Activated CD4-positive, alpha-beta T cell treated with anti-CD3 and anti-CD28 coated beads for 36 hours (primary cell): ENCODE measurements around the gene WRNIP1. TPM values are rescaled to one million over a fixed set of nuclear protein-coding genes. Genes with fewer than 3 reads are reported as not detected.
"Not testable (repeated sequence)": the region's sequence is repeated elsewhere in the genome, so short reads cannot be mapped to it uniquely, and the experiment has no call there.

Source experiments
- ATAC-seq: fragments of 200-7000 bp; cut with Tn5 transposase; one replicate; pipeline ENCODE4 v1.10.0; 2021; ENCODE audit warnings: mild to moderate bottlenecking, moderate library complexity
- CTCF ChIA-PET: fragments of 350-600 bp; sonication (Branson Sonifier 250); formaldehyde crosslinking; loops from one replicate; lab custom pipeline; 2021; ENCODE audit warnings: antibody characterized with exemption; lab: Charles Lee
- POLR2A ChIA-PET: fragments of 350-600 bp; sonication (Branson Sonifier 250); formaldehyde crosslinking; loops from one replicate; lab custom pipeline; 2021; ENCODE audit warnings: antibody characterized with exemption, inconsistent platforms; lab: Charles Lee
- DNase-seq: peaks from one replicate; pipeline ENCODE4 v3.0.0-alpha.2; 2020
- H3K27ac Mint-ChIP-seq: one replicate; pipeline ENCODE4 v1.8.0; 2021; ENCODE audit warnings: mixed read lengths
- H3K27me3 Mint-ChIP-seq: one replicate; pipeline ENCODE4 v1.8.0; 2021; ENCODE audit warnings: mixed read lengths
- H3K36me3 Mint-ChIP-seq: one replicate; pipeline ENCODE4 v1.8.0; 2021; ENCODE audit warnings: low read depth, mixed read lengths
- H3K4me1 Mint-ChIP-seq: one replicate; pipeline ENCODE4 v1.8.0; 2021; ENCODE audit warnings: mixed read lengths
- H3K4me3 Mint-ChIP-seq: one replicate; pipeline ENCODE4 v1.8.0; 2021; ENCODE audit warnings: mild to moderate bottlenecking, moderate library complexity, mixed read lengths
- H3K9me3 Mint-ChIP-seq: one replicate; pipeline ENCODE4 v1.8.0; 2021; ENCODE audit warnings: low read depth, mixed read lengths
- intact Hi-C, 2 experiments: fragments of 100-400 bp; cut with DNase I in 1 of 2; cut with micrococcal nuclease in 1 of 2; formaldehyde crosslinking; loops; one replicate each; pipeline versions ENCODE4 v1.14.2 to v1.15.1; 2022 to 2024; cut with DNase I, micrococcal nuclease
- total RNA-seq, 2 experiments: library from RNA; stranded (reverse); gene quantifications; one replicate each; pipeline ENCODE4 v1.2.3, GENCODE V29; 2021

The WRNIP1 gene
- total RNA-seq, 2 experiments from 2014 or later, result 41.6 to 42.3 TPM

GRCh38 chr6:2793534-2794151 lies 28.4 kb downstream of the WRNIP1 start:
- intact Hi-C loops, result loop anchor here (2.0 to 5.0 kb wide), 4 partner anchors 119 to 264 kb away; no protein-coding TSS in a partner anchor

GRCh38 chr6:2794171-2794730 lies 29.1 kb downstream of the WRNIP1 start:
- ATAC-seq, result no peak
- Mint-ChIP-seq H3K4me1 (peaks cover 40% of the 10 kb centered on the region), H3K4me3 (no peak overlapping the region)

More at GRCh38 chr6:2793534-2794151, 28.4 kb downstream of the WRNIP1 start:
- Mint-ChIP-seq H3K9me3 (peaks cover 2% of the 10 kb centered on the region), H3K36me3 (peaks cover 3% of the 10 kb centered on the region), H3K27ac (peak overlapping the region; percentile 93), H3K4me1 (peaks cover 44% of the 10 kb centered on the region), H3K27me3 (no peaks in the 10 kb centered on the region), H3K4me3 (peak overlapping the region; percentile 10)
- peak; percentile 64 for DNase-seq
- CTCF ChIA-PET, result interaction anchor here (0.8 to 1.6 kb wide), 6 partner anchors 24 to 118 kb away, joined by 3 to 9 read pairs (median 4); no protein-coding TSS in a partner anchor
- peak; percentile 68 for ATAC-seq
- POLR2A ChIA-PET, result interaction anchor here (0.6 to 1.4 kb wide), 9 partner anchors 25 to 196 kb away, joined by 3 to 11 read pairs (median 4); partner anchors contain the start of gene WRNIP1

GRCh38 chr6:2795162-2795561 lies 30.0 kb downstream of the WRNIP1 start:
- POLR2A ChIA-PET, result no interaction called here
- CTCF ChIA-PET, result interaction anchor here (1.2 kb wide), 1 partner anchor 137 kb away, joined by 5 read pairs; no protein-coding TSS in a partner anchor
- peaks cover 47% of the 10 kb centered on the region for H3K4me1 Mint-ChIP-seq
- no peak for ATAC-seq
- no peak for DNase-seq
- intact Hi-C loops, result no loop called here
- no peaks in the 10 kb centered on the region for H3K27me3 Mint-ChIP-seq
- no peak overlapping the region for H3K4me3 Mint-ChIP-seq
- H3K36me3 Mint-ChIP-seq, result peaks cover 2% of the 10 kb centered on the region
- peaks cover 2% of the 10 kb centered on the region for H3K9me3 Mint-ChIP-seq
- H3K27ac Mint-ChIP-seq, result no peak overlapping the region

More at GRCh38 chr6:2794171-2794730, 29.1 kb downstream of the WRNIP1 start:
- ChIA-PET POLR2A (interaction anchor here (1.1 to 1.4 kb wide), 4 partner anchors 45 to 195 kb away, joined by 4 to 11 read pairs (median 9); no protein-coding TSS in a partner anchor), CTCF (interaction anchor here (0.5 to 1.6 kb wide), 6 partner anchors 23 to 117 kb away, joined by 3 to 9 read pairs (median 4); no protein-coding TSS in a partner anchor)
- Mint-ChIP-seq H3K27ac (peak overlapping the region; percentile 93), H3K9me3 (peaks cover 2% of the 10 kb centered on the region), H3K27me3 (no peaks in the 10 kb centered on the region), H3K36me3 (no peaks in the 10 kb centered on the region)
- no peak for DNase-seq
- intact Hi-C loops, result loop anchor here in 1 of 2 experiments (5.0 kb wide), 2 partner anchors 118 to 263 kb away; no protein-coding TSS in a partner anchor

GRCh38 chr6:2795956-2796355 lies 30.8 kb downstream of the WRNIP1 start:
- intact Hi-C loops, result no loop called here
- DNase-seq (no peak), ATAC-seq (no peak)
- no peak overlapping the region for H3K27ac Mint-ChIP-seq
- peaks cover 2% of the 10 kb centered on the region for H3K36me3 Mint-ChIP-seq
- H3K9me3 Mint-ChIP-seq, result peaks cover 2% of the 10 kb centered on the region
- peaks cover 50% of the 10 kb centered on the region for H3K4me1 Mint-ChIP-seq
- ChIA-PET CTCF (interaction anchor here (1.2 kb wide), 1 partner anchor 136 kb away, joined by 5 read pairs; no protein-coding TSS in a partner anchor), POLR2A (no interaction called here)
- H3K4me3 Mint-ChIP-seq, result no peak overlapping the region
- no peaks in the 10 kb centered on the region for H3K27me3 Mint-ChIP-seq

GRCh38 chr6:2796861-2797260 lies 31.7 kb downstream of the WRNIP1 start:
- POLR2A ChIA-PET, result interaction anchor here (0.9 kb wide), 1 partner anchor 20 kb away, joined by 3 read pairs; no protein-coding TSS in a partner anchor
- Mint-ChIP-seq H3K27ac (no peak overlapping the region), H3K27me3 (no peaks in the 10 kb centered on the region), H3K9me3 (peaks cover 2% of the 10 kb centered on the region), H3K4me3 (no peak overlapping the region), H3K4me1 (peaks cover 43% of the 10 kb centered on the region), H3K36me3 (peaks cover 2% of the 10 kb centered on the region)
- CTCF ChIA-PET, result interaction anchor here (1.4 kb wide), 1 partner anchor 135 kb away, joined by 5 read pairs; no protein-coding TSS in a partner anchor
- intact Hi-C loops, result no loop called here
- no peak for ATAC-seq
- no peak for DNase-seq

GRCh38 chr6:2797564-2798031 lies 32.4 kb downstream of the WRNIP1 start:
- ATAC-seq (no peak), DNase-seq (no peak)
- H3K27me3 Mint-ChIP-seq, result no peaks in the 10 kb centered on the region
- peaks cover 2% of the 10 kb centered on the region for H3K9me3 Mint-ChIP-seq
- peaks cover 38% of the 10 kb centered on the region for H3K4me1 Mint-ChIP-seq
- POLR2A ChIA-PET, result interaction anchor here (0.6 to 0.9 kb wide), 2 partner anchors 19 to 283 kb away, joined by 3 read pairs; no protein-coding TSS in a partner anchor
- no peak overlapping the region for H3K4me3 Mint-ChIP-seq
- peaks cover 2% of the 10 kb centered on the region for H3K36me3 Mint-ChIP-seq
- no peak overlapping the region for H3K27ac Mint-ChIP-seq
- CTCF ChIA-PET, result interaction anchor here (0.7 to 1.5 kb wide), 3 partner anchors 48 to 231 kb away, joined by 4 to 7 read pairs (median 5); no protein-coding TSS in a partner anchor
- intact Hi-C loops, result no loop called here

- Mint-ChIP-seq H3K27me3 (no peaks in the 10 kb centered on the region), H3K9me3 (peaks cover 2% of the 10 kb centered on the region), H3K36me3 (peaks cover 2% of the 10 kb centered on the region), H3K4me3 (no peak overlapping the region), H3K27ac (no peak overlapping the region), H3K4me1 (peaks cover 27% of the 10 kb centered on the region)
- intact Hi-C loops, result no loop called here
- ATAC-seq, result no peak
- POLR2A ChIA-PET, result interaction anchor here (0.7 to 1.9 kb wide), 2 partner anchors 24 to 43 kb away, joined by 3 to 6 read pairs; partner anchors contain the start of gene SERPINB1
- CTCF ChIA-PET, result interaction anchor here (1.5 kb wide), 1 partner anchor 47 kb away, joined by 7 read pairs; no protein-coding TSS in a partner anchor
- DNase-seq, result no peak
Observed at GRCh38 chr6:2798586-2799134, 33.5 kb downstream of the WRNIP1 start.

- POLR2A ChIA-PET, result interaction anchor here (1.2 to 1.9 kb wide), 2 partner anchors 42 to 58 kb away, joined by 3 to 6 read pairs; partner anchors contain the start of gene SERPINB1
- CTCF ChIA-PET, result interaction anchor here (1.1 kb wide), 1 partner anchor 19 kb away, joined by 3 read pairs; no protein-coding TSS in a partner anchor
Observed at GRCh38 chr6:2799936-2800527, 34.8 kb downstream of the WRNIP1 start.

GRCh38 chr6:2800552-2801316 lies 35.5 kb downstream of the WRNIP1 start:
- Mint-ChIP-seq H3K27ac (peak overlapping the region; percentile 9), H3K4me1 (peaks cover 16% of the 10 kb centered on the region), H3K4me3 (no peak overlapping the region), H3K9me3 (no peaks in the 10 kb centered on the region), H3K27me3 (no peaks in the 10 kb centered on the region), H3K36me3 (peaks cover 2% of the 10 kb centered on the region)
- ChIA-PET CTCF (no interaction called here), POLR2A (interaction anchor here (1.2 to 1.9 kb wide), 2 partner anchors 41 to 57 kb away, joined by 3 to 6 read pairs; partner anchors contain the start of gene SERPINB1)
- intact Hi-C loops, result loop anchor here in 1 of 2 experiments (2.0 kb wide), 1 partner anchor 20 kb away; no protein-coding TSS in a partner anchor
- DNase-seq, result no peak
- ATAC-seq, result no peak

More at GRCh38 chr6:2799936-2800527, 34.8 kb downstream of the WRNIP1 start:
- H3K27ac Mint-ChIP-seq, result peak overlapping the region; percentile 11
- peak; percentile 80 for ATAC-seq
- no peaks in the 10 kb centered on the region for H3K27me3 Mint-ChIP-seq
- DNase-seq, result peak; percentile 33
- peaks cover 2% of the 10 kb centered on the region for H3K36me3 Mint-ChIP-seq
- intact Hi-C loops, result loop anchor here in 1 of 2 experiments (2.0 kb wide), 1 partner anchor 21 kb away; no protein-coding TSS in a partner anchor
- no peak overlapping the region for H3K4me3 Mint-ChIP-seq
- H3K9me3 Mint-ChIP-seq, result no peaks in the 10 kb centered on the region
- peaks cover 20% of the 10 kb centered on the region for H3K4me1 Mint-ChIP-seq

- H3K27me3 Mint-ChIP-seq, H3K4me3 Mint-ChIP-seq, ATAC-seq, POLR2A ChIA-PET, DNase-seq, H3K27ac Mint-ChIP-seq, CTCF ChIA-PET, H3K36me3 Mint-ChIP-seq, H3K9me3 Mint-ChIP-seq: not testable (repeated sequence)
- H3K4me1 Mint-ChIP-seq, result peaks cover 13% of the 10 kb centered on the region
- intact Hi-C loops, result loop anchor here in 1 of 2 experiments (2.0 kb wide), 1 partner anchor 19 kb away; no protein-coding TSS in a partner anchor
Observed at GRCh38 chr6:2801687-2802086, 36.5 kb downstream of the WRNIP1 start.
